Right atrium auricular region (tissue), 2 donors: ENCODE results near the gene BEND4. TPM values are rescaled to one million over a fixed set of nuclear protein-coding genes. Genes with fewer than 3 reads are reported as not detected.

Experiments used
- DNase-seq: peaks from one replicate; pipeline ENCODE4 v3.0.0-alpha.2; 2019; ENCODE audit warnings: low spot score
- H3K27ac ChIP-seq, 2 donors: fragments of 200-600 bp; sonication (generic); 1 replicate in 1 of 2; 2 replicates in 1 of 2; pipeline ENCODE4 v1.5.1; 2016 to 2019
- H3K27me3 ChIP-seq, 2 donors: fragments of 200-600 bp; sonication (generic); one replicate each; pipeline versions ENCODE4 v1.5.1 to v1.6.0; 2017 to 2019
- H3K36me3 ChIP-seq: fragments of 200-600 bp; sonication (generic); one replicate; pipeline ENCODE4 v1.5.1; 2016
- H3K4me1 ChIP-seq, 2 donors: fragments of 200-600 bp; sonication (generic); one replicate each; pipeline versions ENCODE4 v1.5.1 to v1.6.0; 2017 to 2019
- H3K4me3 ChIP-seq, 2 donors: fragments of 200-600 bp; sonication (generic); 1 replicate in 1 of 2; 2 replicates in 1 of 2; pipeline ENCODE4 v1.5.1; 2017 to 2019; ENCODE audit warnings: mild to moderate bottlenecking in 1 of 2, moderate library complexity in 1 of 2
- H3K9me3 ChIP-seq, 2 donors: fragments of 200-600 bp; sonication (generic); one replicate each; pipeline ENCODE4 v1.5.1; 2019
- CTCF ChIP-seq, 2 donors: fragments of 200-600 bp; sonication (generic); IDR thresholded peaks; one replicate each; pipeline ENCODE4 v1.5.1; 2019; ENCODE audit warnings: antibody characterized with exemption in 2 of 2
- total RNA-seq, 2 donors: library from RNA; depleted of rRNA; stranded (reverse); fragments of >200 nt; gene quantifications; one replicate each; pipeline ENCODE4 v1.1.0, GENCODE V29; 2016

The BEND4 gene
- total RNA-seq, 2 donors from 2014 or later, result 0.04 TPM; not detected in 1

- no peak overlapping the region for H3K4me3 ChIP-seq
- H3K27ac ChIP-seq, result no peak overlapping the region
- H3K9me3 ChIP-seq, result no peaks in the 10 kb centered on the region
- H3K27me3 ChIP-seq, result no peaks in the 10 kb centered on the region
- no peak for TF ChIP-seq CTCF (IDR thresholded peaks at IDR 0.05)
- peaks cover 31% of the 10 kb centered on the region for H3K36me3 ChIP-seq
- H3K4me1 ChIP-seq, result no peaks in the 10 kb centered on the region
- DNase-seq, result no peak
Measured at GRCh38 chr4:42066402-42066801, 86.1 kb downstream of the BEND4 start.

Other genes with a start within 250 kb of the BEND4 start
- gene TMEM33, start 217.2 kb downstream of the BEND4 start, total RNA-seq, result 10 to 100 TPM; 18.2 to 27.1 TPM
- not detected for gene DCAF4L1, start 170.9 kb downstream of the BEND4 start, total RNA-seq
- gene SLC30A9, start 162.1 kb downstream of the BEND4 start, total RNA-seq, result 10 to 100 TPM; 43.5 to 60.8 TPM
- gene SHISA3, start 244.8 kb upstream of the BEND4 start, total RNA-seq, result 10 to 100 TPM; 14.5 to 15.5 TPM